NCI-H2171 treated with DMSO at 0.1 percent for 48 hours (cell line): ENCODE data around the gene SERPING1.

Experiments used
- DNase-seq: peaks from one replicate; lab custom pipeline; 2025; lab: John Stamatoyannopoulos, UW

Gene SERPING1

DNA sequence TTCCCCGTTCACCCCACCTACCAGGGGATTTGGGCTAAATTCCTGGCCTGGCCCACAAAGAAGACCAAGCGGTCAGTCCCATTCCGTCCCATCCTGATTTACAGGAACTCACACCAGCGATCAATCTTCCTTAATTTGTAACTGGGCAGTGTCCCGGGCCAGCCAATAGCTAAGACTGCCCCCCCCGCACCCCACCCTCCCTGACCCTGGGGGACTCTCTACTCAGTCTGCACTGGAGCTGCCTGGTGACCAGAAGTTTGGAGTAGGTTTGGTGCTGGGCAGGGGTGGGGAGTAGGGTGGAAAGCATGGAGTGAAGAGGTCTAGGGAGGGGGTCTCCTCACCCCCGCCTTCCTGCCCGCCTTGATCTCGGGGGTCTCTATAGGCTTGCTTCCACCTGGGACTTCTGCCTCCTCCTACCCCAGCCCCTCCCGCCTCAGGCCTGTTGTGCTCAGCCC lies at the start of gene SERPING1:
Gene SERPING1, plus strand, starts transcription at position 225 of the 455 bp plus-strand sequence. CDS start 586 bp downstream, outside the sequence.
- no peak for DNase-seq

DNA sequence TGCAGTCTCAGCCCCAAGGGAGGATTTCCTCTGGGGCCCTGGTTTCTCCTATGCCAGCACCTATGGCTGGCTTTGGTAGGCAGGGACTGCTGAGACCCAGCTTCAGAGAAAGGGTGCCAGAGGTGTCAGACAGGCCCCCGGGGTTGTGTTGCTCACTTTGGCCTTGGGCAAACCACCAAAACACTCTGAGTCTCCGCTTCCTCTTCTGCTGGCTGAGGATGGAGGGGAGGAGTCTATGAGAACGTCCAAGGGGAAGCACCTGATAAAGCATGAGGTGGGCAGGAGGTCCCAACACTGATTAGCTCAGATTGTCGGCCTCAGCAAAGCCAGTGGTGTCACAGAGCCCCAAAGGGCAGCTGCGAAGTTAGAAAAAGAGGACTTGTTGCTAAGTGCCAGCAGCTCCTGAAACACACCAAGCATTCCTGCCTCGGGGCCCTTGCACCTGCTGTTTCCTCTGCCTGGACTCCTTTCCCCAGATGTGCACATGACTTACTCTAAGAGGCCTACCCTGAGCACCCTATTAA lies 49.6 kb upstream of the SERPING1 start:
- no peak for DNase-seq

DNA sequence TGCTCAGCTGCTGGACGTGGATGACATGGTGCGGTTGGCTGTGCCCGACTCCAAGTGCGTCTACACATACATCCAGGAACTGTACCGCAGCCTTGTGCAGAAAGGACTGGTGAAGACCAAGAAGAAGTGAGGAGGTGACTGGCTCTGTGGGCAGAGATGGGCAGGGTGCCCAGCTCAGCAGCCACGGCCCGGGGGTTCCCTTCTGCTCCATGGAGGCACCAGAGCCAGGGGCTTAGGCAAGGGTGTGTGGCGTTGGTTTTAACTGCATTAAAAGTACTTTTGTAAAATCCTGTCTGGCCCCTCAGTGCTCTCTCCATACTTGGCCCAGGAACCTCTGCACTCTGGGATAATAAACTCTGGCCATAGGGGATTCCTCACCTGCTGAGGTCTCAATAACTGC lies 47.5 kb upstream of the SERPING1 start:
- no peak for DNase-seq

DNA sequence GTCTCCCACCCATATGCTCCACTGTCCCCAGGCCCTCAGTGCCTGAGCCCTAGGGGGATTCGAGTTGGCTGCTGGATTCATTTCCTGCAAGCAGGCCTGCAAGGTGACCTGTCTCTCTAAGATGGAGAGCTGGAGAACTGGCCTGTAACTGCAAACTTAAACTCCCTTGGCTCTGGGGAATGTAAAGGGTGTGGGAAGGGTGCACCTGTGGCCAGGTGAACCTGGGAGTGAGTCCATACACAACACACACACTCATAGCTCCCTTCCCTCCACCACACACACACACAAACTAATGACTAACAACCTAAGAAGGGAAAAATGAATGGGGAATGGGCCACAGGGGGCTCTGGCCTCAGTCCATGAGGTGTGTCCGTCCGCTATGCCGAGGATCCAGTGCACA lies 45.5 kb upstream of the SERPING1 start:
- no peak for DNase-seq

DNA sequence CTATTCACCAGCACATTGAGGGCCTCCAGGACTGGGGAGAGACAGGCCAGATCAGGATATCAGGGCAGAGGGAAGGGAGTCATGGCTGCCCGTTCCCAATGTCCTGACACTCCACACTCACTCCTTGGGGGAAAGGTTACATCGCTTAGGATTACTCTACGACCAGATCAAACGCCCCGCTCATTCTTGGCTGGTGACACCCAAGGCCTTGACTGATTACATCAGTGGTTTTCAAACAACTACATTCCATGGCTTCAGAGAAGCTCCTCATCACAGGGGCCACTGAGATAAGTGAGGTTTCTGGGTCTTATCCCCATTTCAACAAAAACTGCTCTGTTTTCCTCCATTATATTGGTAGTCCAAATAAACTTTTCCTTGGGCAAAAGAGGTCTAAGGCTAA lies 45.0 kb upstream of the SERPING1 start:
- no peak for DNase-seq

DNA sequence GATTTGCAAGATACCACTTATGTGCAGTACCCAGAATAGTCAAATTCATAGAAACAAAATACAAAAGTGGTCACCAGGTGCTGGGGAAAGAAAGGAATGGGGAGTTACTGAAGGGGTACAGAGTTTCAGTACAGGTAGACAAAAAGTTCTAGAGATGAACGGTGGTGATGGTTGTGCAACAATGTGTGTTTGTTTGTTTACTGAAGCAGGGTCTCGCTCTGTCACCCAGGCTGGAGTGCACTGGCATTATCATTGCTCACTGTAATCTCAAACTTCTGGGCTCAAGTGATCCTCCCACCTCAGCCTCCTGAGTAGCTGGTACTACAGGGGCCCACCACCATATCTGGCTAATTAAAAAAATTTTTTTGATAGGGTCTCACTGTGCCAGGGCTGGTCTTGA lies 42.1 kb upstream of the SERPING1 start:
- no peak for DNase-seq

DNA sequence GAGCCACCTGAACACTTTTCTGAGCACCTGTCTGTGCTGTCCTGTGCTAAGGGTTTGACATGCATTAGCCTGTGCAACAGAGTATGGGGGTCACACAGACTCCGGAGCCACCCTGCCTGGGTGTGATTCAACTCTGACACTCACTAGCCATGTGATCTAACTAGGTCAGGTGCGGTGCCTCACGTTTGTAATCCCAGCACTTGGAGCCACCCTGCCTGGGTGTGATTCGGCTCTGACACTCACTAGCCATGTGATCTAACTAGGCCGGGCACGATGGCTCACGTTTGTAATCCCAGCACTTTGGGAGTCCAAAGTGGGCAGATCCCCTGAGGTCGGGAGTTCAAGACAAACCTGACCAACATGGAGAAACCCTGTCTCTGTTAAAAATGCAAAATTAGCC lies 41.4 kb upstream of the SERPING1 start:
- no peak for DNase-seq

DNA sequence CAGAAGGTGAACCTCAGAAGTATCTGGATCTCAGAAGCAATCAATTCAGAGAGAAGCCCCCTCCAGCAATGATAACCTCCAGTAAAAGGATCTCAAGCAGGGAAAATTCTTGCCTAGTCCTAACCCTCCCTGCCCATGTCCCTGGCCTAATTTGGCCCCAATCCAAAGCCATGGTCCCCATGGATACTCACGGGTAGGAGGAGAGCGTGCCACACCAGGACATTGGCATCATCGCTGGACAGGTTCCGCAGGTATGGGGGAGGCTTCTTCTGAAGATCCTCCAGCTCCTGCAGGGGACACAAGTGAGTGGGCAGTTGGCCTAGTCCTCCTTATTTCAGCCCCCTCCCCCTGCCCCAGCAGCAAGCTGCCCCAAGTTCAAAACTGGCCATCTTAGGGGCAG lies 37.3 kb upstream of the SERPING1 start:
- DNase-seq: no peak

DNA sequence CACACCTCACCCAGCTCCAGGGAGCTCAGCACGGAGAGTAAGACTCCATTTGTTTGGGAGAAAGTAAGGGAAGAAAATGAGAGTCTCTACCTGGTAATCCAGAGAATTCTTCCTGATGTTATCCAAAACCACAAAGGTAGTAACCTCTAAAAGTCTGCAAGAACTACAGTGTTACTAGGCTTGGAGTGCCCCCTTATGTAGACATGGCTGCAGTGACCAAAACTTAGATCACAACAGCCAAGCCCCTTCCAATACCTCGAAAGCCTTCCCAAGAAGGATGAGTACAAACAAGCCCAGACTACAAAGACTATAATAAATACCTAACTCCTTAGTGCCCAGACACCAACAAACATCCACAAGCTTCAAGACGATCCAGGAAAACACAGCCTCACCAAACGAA lies 34.9 kb upstream of the SERPING1 start:
- no peak for DNase-seq

DNA sequence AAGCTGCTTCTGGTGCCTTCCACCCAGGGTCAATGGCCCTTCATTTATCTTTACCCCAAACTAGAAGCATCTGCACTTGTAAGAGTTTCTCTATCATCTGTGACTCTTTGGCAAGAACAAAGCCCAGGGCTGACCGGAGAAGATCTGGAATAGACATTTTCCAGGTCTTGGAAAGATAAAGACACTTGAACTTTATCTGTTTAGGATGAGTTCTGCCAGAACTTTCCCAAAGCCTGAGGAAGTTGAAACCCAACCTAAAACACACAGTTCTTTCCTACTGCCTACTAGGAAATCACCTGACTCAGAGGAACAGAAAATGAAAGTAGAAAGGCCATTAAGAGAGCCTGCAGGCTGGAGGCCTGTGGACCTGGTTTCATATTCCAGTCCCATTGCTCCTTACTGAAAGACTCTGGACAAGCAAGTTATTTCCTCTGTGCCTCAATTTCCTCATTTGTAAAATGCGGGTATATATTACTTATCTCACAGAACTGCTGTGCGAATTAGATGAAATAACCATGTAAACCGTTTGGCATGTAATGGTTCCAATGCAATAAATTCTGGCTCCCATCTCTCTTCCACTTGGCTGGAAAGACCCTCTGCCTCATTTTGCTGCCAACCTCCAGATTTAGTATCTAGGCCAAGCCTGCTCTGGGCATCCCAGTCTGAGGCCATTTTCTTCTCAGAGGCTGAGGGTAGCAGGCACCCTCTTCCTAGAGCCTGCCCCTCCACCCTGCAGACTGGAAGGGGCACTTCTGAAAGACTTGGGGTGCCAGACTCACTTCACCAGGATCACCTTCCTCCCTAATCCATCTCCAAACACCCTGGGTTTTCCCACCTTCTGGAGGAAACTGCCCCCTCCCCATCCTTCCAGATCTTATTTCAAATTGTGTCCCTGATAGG lies 31.2 kb upstream of the SERPING1 start:
- no peak for DNase-seq

DNA sequence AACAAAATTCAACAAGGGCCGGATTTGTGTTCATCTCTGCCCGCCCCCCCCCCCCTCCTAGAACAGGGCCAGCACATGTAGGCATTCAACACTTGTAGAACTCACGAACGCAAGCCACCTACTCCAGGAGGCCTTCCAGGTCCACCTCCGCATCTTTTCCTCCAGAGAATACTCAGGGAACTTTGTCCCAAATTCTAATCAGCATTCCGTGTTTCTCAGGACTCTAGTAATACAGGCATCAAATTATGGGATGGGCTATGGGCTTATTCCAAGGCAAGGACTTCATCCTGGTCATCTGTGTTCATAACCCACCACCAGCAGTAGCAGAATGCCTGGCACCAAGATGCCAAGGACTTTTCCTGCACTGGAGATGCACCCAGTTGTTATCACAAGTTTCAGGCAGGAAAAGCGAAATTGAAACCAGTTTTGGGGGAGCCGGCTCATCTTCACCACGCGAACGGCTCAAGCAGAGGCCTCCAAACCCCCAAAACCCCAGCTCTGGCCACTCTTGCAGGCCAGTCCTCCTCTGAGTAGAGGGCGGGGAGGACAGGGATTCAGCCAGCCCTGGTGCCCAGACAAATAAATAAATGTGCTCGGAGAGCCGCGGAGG lies 30.5 kb upstream of the SERPING1 start:
- DNase-seq: no peak

DNA sequence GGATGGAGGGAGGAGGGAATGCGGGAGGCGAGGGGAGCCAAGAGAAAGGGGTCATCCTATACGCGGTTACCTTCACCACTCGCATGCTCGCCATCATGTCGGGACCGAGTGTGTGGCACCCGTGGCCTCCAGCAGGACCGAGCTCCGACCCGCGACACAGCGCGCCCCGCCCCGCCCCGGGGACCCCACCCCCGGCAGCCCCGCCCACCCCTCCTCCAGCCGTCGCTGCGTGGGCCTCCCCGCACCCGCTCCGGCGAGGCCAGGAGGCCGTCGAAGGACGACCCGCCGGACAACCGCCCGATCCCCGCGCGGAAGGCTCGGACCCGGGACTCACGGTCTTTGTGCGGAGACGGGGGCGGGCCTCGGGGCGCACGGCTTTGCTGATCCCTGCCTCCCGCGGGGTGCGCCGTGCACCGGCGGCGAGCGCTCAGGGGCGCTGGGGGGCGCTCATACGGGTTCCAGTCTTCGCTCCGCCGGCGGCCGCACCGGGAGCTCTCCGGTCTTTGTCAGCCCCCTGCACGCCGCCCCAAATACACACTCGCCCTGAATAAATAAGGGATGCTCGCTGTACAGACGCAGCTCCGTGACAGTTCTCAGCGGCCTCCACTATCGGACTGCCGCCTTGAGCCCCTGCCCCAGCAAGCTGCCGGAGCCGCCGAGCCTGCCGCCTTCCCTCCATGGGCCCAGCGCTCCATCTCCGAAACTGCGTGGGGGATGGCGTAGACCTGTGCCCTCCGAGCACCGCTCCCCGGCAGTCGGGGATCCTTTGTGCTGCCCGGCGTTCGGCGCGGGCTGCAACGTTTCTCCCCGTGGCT lies 29.8 kb upstream of the SERPING1 start, which contains the start of gene UBE2L6:
Gene UBE2L6, minus strand, starts transcription at position 158 of the 815 bp plus-strand sequence. Its CDS starts 61 bp downstream, at position 97.
- DNase-seq: peak; percentile 82

DNA sequence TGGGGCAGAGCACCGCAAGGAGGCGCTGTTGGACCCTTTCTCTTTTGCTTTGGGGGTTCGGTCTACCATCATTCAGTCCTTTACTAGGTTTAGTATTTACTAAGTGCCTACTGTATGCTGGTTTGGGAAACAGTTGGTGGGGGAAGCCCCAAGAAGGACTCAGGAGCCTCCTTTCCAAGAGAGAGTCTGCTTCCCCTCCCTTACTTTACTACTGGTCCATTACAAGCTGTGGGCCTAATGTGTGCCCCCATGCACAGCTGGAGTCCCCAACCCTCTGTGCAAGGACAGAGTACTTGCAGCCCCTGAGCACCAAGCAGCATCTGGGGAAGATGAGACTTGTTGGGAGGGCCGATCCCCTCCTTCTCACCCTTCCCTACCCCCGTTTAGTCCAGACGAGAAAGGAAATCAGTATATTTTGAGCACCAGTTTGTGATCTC lies 29.1 kb upstream of the SERPING1 start:
- DNase-seq: no peak

DNA sequence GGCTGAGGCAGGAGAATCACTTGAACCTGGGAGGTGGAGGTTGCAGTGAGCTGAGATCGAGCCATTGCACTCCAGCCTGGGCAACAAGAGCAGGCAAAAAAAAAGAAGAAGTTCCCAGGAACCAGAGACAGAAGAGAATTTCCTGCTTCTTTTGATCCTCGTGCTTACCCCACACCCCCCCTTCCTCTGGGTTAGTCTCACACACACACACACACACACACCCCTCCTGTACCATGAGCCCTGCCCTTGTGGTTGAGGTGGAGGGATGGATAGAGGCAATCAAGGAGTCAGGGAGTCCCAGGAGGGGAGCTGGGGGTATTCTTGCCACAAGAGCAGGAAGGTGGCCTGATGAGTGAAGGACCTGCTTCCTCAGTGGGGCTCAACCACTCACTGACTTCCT lies 25.9 kb upstream of the SERPING1 start:
- DNase-seq: no peak

DNA sequence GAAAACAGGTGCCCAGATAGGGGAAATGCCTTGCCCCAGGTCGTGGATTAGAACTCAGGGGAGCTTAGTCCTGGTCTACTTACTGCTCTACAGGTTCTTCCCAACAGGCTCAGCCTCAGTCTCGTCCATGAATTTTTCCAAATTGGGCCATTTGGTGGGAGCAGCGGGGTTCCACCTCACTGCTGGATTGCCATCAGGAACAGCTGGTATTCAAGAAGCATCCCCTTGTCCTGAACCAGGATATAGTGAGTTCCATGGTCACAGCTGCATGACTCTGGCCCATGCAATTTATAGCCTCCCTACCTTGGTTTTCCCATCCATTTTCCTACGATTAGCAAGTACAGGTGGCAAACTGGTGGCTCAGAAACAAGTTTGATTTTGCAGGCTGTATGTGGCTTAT lies 23.4 kb upstream of the SERPING1 start:
- DNase-seq: no peak

DNA sequence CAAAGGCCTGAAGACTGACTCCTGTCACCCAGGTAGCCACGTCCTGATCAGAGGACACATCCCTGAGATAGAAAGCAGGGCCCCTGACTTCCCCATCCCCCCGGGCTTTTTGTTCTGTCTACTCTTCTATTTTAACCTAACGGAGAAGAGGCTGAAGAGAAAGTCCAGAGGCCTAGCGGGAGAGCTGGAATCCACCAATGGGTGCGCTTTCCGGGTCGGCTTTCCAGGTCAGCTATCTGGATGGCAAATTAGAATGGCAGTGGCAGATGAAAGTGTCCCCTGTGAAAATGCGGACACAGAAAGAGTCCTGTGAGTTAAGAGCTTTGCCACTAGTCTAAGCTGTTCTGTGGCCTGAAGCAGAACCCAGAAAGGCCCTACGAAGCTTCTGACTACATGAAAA lies 13.1 kb upstream of the SERPING1 start:
- DNase-seq: no peak

DNA sequence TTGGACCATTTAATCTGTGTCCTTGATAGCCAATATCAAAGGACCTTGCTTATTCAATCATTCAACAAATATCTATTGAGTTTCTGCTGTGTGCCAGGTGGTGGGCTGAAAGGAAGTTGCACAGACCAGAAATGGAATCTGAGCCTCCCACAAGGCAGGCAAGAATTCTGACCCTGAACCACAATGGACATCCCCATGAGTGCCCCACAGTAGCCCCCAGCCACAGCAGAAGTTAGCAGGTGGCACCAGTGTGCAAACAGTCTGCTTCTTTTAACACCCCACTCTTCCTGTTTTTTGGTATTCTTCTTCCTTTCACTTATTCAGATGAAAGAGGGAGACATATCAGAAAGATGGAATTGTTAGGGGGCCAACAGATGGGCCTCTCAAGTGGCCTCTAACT lies 12.2 kb upstream of the SERPING1 start:
- no peak for DNase-seq

DNA sequence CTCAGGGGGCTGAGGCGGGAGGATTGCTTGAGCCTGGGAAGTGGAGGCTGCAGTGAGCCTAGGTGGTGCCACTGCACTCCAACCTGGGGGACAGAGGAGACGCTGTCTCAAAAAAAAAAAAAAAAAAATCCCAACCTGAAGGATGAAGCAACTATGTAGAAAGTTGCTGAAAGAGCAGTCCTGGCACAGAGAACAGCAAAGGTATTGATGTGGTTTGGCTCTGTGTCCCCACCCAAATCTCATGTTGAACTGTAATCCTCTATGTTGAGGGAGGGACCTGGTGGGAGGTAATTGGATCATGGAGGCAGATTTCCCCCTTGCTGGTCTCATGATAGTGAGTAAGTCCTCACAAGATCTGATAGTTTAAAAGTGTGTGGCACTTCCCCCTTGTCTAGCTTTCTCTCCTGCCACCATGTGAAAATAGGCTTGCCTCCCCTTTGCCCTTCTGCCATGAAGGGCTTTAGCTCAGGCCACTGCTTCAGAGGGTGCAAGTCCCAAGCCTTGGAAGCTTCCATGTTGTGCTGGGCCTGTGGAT lies 10.7 kb upstream of the SERPING1 start:
- no peak for DNase-seq

DNA sequence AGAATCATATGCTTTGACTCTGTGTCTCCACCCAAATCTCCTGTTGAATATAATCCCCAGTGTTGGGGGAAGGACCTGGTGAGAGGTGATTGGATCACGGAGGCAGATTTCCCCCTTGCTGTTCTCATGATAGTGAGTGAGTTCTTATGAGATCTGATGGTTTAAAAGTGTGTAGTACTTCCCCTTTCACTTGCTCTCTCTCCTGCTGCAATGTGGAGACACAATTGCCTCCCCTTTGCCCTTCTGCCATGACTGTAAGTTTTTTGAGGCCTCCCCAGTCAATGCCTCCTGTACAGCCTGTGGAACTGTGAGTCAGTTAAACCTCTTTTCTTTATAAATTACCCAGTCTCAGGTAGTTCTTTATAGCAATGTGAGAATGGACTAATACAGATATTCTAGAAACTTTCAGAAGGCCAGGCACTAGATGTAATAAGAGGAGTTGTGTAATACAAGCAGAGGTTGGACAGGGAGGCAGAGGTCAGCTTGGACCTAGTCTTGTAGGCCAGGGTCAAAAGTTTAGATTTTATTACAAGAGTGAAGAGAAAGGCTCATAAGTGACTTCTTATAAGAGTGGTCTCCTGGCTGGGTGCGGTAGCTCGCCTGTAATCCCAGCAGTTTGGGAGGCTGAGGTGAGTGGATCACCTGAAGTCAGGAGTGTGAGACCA lies 9.3 kb upstream of the SERPING1 start:
- no peak for DNase-seq

DNA sequence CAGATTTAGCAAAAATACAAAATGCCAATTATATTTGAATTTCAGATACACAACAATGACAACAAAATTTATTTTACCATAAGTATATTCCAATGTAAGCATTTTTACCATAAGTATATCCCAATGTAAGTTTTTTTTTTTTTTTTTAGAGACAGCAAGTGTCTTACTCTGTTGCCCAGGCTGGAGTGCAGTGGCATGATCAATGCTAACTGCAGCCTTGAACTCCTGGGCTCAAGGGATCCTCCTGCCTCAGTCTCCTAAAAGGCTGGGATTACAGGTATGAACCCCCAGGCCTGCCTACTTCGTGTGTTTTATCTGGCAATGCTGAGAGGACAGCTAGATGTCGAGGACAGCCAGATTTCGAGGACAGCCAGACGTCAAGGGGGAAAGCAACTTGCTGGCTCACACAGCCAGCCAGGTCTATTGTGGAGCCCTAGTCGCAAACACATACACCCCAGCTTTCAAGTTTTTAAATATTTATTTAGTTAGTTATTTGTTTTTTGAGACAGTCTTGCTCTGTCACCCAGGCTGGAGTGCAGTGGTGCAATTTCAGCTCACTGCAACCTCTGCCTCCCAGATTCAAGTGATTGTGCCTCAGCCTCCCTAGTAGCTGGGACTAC lies 1.1 kb upstream of the SERPING1 start:
- no peak for DNase-seq
